ENCODE results near the gene RAB3C.
"Not testable (repeated sequence)": the region's sequence is repeated elsewhere in the genome, so short reads cannot be mapped to it uniquely, and the experiment has no call there.

The RAB3C gene

DNA sequence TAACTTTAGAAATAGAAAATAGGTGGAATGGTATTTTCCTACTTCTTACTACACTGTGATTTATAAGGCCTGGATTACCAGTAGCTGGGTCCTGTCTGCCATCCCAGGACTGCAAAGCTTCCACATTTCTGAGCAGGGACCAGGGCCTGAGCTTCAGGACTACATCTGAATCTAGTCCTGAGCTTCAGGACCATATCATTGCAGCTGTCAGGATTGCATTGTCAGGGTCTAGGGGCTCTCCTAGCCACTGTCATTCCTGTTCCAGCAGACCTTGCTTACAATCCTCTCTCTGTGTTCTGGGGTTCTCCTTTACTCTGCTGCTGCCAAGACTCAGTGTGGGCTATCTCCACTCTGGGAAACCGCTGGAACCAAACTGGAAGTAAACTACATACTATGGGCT lies 16.3 kb downstream of the RAB3C start:
- DNase-seq (ENCODE audit: extremely low spot score, insufficient read length, low read depth) (no peak), FAIRE-seq (no peak)

DNA sequence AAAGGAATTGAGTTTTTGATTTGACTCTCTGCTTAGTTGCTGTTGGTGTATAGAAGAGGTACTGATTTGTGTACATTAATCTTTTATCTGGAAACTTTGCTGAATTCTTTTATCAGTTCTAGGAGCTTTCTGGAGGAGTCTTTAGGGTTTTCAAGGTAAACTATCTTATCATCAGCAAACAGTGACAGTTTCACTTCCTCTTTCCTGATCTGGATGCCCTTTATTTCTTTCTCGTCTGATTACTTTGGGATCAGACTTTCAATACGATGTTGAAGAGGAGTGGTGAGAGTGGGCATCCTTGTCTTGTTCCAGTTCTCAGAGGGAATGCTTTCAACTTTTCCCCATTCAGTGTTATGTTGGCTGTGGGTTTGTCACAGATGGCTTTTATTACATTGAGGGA lies 17.7 kb downstream of the RAB3C start:
- not testable (repeated sequence) for DNase-seq (ENCODE audit: extremely low spot score, insufficient read length, low read depth); FAIRE-seq

DNA sequence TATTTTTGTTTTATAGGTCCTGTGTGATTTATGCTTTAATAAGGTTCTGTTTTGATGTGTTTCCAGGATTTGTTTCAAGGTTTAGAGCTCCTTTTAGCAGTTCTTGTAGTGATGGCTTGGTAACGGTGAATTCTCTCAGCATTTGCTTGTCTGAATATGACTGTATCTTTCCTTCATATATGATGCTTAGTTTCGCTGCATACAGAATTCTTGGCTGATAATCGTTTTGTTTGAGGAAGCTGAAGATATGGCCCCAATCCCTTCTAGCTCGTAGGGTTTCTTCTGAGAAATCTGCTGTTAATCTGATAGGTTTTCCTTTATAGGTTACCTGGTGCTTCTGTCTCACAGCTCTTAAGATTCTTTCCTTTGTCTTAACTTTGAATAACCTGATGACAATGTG lies 20.0 kb downstream of the RAB3C start:
- FAIRE-seq; DNase-seq (ENCODE audit: extremely low spot score, insufficient read length, low read depth): not testable (repeated sequence)

DNA sequence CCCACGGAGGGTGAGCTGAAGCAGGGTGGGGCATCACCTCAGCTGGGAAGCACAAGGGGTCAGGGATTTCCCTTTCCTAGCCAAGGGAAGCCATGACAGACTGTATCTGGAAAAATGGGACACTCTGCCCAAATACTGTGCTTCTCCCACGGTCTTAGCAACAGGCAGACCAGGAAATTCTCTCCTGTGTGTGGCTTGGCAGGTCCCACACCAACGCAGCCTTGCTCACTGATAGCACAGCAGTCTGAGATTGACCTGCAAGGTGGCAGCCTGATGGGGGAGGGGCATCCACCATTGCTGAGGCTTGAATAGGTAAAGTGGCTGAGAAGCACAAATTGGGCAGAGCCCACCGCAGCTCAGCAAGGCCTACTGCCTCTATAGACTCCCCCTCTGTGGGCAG lies 23.2 kb downstream of the RAB3C start:
- DNase-seq (ENCODE audit: extremely low spot score, insufficient read length, low read depth) (no peak), FAIRE-seq (no peak)

DNA sequence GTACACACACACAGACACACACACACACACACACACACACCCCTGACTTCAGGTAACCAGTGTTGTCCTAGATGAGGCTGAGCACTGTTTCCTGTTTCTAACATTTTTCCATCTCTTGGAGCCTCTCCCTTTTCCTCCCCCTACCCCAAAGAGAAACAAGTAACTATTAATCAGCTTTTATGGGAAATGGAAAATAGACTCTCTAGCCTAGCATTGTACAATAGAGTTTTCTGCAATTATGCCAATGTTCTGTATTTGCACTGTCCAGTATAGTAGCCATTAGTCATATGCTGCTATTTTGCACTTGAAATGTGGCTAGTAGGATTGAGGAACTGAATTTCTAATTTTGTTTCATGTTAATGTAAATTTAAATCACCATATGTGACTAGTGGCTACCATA lies 33.1 kb downstream of the RAB3C start:
- DNase-seq (ENCODE audit: extremely low spot score, insufficient read length, low read depth): no peak
- no peak for FAIRE-seq

DNA sequence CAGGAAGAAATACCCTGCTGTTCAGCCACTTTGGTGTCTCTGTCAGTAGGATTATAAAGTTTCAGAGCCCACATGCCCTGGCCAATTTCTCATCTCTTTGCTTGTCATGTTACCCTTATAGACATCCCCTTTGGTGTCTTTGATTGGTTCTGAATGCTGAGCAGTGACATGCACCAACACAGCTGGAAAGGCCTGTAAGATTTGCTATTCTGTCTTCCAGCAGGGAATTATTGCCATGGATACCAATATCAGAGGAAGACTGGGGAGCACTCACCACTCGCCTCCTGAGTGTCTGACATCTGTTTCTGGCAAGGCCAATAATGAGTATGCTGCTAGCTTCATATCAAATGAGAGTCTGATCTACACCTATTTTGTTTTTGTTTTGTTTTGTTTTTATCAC lies 34.4 kb downstream of the RAB3C start:
- no peak for FAIRE-seq
- no peak for DNase-seq (ENCODE audit: extremely low spot score, insufficient read length, low read depth)

DNA sequence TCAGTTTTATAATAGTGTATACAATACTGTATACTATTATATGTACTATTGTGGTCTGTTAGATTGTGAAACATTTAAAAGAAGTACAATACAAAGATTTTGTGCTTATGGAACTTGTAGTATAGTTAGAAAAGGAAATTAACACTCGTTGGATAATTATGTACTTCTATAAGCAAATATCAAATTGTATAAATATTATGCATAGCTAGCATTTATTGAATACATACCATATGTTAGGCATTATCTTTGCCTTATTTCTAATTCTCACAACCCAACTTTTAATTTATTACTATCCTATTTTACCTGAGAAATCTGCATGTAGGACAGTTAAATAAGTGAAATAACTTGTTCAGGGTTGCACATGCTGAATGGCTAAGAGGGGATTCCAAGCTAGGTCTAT lies 37.5 kb downstream of the RAB3C start:
- DNase-seq (ENCODE audit: extremely low spot score, insufficient read length, low read depth) (no peak), FAIRE-seq (no peak)

DNA sequence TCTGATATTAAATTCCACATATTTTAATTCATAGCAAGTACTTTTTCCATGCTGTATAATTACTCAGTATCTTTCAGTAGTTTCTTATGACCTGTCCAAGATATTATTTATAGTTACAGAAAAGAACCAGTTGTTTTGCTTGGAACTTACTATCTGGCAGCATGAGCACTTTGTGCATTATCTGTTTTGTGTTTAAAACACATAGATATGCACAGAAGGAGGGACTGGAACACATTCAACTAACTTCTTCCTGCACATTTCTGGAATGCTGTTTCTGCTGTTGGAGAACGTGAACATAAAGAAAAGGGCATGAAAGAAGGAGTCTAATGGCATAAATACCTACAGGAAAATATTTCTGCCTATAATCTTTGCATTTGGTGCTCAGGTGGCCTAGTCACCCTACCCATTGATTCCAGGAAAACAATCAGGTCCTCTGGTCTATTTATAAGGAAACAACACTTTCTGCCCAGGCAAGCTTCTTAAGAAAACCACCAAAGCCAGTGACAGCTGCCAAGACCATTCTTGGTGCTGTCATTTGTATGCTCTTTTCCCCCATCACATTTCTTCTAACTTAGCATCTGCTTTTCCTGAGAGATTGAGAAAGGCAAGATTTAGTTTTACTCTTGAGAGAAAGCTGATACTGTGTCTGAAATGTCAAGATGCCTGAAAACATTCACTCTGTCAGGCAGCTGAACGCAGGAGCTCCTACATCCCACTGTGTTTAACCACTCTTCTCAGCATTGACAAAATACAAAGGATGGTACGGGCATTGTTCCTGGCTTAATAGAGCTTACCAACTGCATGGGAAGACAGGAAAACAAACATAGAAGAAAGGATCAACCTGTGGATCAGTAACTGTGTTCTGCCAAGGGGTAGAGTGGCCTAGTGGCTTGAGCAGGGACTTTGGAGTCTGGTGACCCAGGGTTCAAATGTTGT lies 40.3 kb downstream of the RAB3C start:
- FAIRE-seq (no peak), DNase-seq (ENCODE audit: extremely low spot score, insufficient read length, low read depth) (no peak)

DNA sequence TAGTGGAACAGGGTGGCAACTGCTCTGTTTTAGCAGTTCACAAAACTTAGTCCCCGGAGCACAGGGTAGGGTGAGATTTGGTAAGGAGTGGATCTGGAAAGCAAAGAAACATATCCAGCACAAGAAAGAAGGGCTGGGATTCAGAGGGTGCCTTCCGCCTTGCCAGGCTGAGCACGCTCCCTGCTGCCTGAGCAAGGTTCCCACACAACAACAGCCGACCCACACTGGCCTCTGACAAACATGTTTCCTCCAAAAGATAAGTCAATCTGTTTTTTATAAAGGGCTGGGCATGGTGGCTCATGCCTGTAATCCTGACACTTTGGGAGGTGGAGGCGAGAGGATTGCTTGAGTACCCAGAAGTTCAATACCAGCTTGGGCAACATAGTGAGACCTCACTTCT lies 45.8 kb downstream of the RAB3C start:
- FAIRE-seq (no peak), DNase-seq (ENCODE audit: extremely low spot score, insufficient read length, low read depth) (no peak)

DNA sequence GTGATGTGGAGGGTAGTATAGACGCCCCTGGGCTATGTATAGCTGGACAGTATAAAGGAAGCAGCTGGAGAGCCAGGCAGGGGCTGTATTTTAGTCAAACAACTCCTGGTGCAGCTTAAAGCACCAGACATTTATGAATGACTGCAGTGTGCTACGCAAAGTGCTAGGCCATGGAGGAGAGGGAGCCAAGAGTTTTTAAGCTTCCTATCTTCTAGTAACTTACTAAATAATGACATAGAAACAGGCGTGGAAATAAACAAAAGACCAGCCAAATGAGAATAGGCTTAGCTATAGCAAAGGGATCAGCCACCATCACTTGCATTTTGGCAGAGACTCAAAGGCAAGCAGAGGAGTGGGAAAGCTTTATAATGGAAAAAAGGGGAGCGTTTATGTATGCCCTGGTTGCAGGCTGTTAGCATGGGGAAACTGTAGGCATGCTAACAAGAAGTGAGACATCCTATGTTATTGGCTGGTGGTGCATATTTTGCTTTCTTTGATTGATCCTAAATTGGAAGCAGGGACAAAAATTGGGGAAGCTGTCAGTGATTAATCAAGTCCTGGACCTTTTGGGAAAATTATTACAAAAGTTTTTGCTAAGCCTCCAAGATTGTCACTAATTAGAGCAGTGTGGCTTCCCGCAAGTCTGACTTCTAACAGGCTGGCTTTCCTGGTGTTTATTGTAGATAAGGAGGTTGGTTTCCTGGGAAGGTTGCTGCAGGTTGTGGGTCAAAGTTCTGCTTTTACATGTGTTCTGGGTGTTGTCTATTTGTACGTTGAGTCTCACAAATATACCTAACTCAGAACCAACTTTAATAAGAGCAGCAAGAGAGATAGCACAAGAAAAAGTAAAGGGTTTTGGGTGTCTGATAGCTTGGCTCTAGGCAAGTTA lies 46.6 kb downstream of the RAB3C start:
- DNase-seq (ENCODE audit: extremely low spot score, insufficient read length, low read depth) (no peak), FAIRE-seq (no peak)

DNA sequence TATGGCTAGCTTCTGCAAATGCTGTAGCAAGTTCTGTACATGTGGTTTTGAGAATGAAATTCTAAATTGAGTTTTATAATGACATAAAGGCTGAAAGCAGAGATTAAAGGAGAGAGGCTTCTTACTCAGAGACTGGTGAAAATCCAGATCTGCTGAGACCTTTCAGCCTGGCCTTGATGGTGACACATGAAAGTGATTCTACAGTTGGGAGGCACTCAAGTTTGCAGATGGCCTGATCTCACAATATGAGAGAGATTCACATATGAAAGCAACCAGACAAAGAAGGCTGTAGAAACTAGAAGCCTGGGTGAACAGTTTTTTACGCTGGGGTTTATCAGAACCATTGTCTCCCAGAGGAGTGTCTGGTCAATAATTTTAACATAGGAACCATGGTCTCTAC lies 49.0 kb downstream of the RAB3C start:
- FAIRE-seq (no peak), DNase-seq (ENCODE audit: extremely low spot score, insufficient read length, low read depth) (no peak)

DNA sequence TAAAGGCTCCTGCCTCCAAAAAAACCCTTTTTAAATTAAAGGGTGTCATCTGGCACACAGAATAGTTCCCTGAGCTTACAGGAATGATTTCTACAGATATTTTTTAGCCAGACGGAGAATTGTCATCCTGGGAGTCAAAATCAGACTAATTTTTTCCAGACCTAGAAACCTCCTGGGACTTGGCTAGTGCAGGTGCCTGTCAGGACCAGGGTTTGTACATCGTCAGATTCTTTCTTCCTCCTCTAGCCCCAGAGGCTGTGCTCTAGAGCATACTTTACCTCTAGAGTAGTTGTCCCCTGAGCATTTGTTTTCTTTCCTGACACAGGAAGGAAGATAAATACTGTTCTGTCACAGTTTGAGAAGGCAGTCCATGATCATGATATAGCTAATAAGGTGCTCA lies 52.5 kb downstream of the RAB3C start:
- DNase-seq (ENCODE audit: extremely low spot score, insufficient read length, low read depth) (no peak), FAIRE-seq (no peak)

DNA sequence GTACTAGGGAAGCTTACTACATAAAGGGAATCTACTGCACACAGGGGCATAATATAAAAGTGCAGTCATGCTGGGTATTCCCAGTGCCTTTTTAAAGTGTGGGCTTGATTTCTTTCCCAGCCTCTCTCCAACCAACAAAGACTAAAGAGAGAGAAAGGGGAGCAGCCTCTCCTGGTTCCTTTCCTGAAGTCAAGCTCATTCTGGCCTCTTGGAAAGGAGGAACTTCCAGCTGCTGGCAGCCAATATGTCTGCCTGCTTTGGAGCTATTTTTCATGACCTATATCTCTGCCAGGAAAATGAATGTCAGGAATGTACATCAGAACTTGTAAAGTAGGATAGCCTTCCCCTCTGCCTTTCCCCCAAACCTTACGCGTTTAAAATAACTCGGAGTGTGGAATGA lies 57.1 kb downstream of the RAB3C start:
- FAIRE-seq (no peak), DNase-seq (ENCODE audit: extremely low spot score, insufficient read length, low read depth) (no peak)

DNA sequence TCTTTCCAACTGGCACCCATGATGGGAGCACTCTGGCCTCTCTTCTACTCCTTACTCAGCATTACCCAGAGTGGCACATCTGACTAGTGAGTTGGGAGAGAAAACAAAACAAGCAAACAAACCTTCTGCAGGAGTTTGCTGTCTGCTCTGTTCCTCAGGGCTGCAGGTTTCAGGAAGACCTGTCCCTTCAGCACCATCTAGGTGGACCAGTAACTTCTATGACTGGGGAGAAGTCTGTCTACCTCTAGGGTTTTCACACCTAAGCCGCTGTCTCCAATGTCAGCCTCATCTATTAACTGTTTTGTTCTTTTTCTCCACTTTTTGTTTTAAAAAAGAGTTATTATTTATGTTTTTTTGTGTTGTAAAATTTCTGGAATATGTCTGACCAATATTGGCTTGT lies 58.7 kb downstream of the RAB3C start:
- FAIRE-seq: no peak
- no peak for DNase-seq (ENCODE audit: extremely low spot score, insufficient read length, low read depth)

DNA sequence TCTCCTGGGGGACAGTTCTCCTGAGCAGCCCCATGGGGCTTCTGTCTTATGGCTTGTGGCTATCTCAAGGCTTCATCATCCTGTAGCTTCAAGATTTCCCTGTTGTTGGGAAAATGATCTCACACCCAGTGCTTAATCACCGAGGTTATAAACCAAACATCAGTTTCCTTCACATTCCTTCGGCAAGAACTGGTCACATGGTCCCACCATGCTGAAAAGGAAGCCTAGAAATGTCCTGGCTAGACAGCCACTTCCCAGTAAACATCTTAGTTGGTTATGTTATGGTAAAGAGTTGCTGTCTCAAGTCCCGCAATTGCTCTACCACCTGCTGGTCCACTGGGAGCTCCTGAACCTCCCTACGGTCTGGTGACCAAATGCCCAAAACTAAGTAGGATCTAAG lies 66.0 kb downstream of the RAB3C start:
- FAIRE-seq: no peak

DNA sequence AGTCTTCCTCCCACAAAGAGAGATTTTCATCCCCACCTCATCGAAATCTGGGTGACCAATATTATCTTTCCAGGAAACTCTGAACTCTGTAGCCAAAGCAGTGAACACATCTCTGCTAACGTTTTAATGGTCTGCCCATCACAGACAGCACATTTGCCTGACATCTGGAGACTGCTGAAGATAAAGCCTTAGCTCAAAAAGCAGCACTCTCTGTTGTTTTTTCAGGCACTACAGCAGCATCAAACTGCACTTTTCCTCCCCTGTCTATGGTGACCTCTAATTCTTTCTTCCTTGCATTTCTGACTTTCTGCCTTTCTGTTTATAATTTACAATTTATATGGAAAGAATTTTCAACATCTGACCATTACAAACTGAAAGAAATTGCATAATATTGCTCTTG lies 66.8 kb downstream of the RAB3C start:
- no peak for DNase-seq (ENCODE audit: extremely low spot score, insufficient read length, low read depth)
- no peak for FAIRE-seq

More for the DNA sequence above, 66.0 kb downstream of the RAB3C start:
- DNase-seq (ENCODE audit: extremely low spot score, insufficient read length, low read depth): no peak

DNA sequence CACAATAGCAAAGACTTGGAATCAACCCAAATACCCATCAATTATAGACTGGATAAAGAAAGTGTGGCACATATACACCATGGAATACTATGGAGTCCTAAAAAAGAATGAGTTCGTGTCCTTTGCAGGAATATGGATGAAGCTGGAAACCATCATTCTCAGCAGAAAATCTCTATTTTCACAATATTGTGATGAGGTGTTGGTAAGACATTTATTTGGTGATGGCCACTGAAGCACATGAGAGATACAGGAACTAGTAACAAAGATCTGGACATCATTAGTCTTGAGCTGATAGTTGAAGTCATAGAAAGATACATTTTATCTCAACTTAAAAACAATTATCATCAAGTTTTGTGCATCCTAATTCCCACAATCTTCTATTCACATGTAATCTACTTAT lies 70.6 kb downstream of the RAB3C start:
- no peak for DNase-seq (ENCODE audit: extremely low spot score, insufficient read length, low read depth)
- FAIRE-seq: no peak

DNA sequence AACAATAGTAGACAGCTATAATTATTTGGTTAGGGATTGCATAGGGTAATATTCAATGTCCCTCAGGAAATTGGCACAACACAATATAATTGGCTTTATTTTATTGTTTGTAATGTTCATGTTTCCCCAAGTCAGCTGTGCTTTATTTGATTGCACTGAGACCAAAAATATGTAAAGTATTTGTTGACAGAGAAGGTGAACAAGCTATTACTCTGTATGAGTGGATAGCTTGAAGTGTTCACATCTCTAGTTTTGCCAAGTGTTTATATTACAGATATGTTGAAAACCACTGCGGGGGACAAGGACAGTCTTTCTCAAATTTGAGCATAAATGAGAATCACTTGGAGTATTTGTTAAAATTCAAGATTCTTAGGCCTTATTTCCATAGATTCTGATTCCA lies 83.3 kb downstream of the RAB3C start:
- DNase-seq (ENCODE audit: extremely low spot score, insufficient read length, low read depth): no peak
- FAIRE-seq: no peak

DNA sequence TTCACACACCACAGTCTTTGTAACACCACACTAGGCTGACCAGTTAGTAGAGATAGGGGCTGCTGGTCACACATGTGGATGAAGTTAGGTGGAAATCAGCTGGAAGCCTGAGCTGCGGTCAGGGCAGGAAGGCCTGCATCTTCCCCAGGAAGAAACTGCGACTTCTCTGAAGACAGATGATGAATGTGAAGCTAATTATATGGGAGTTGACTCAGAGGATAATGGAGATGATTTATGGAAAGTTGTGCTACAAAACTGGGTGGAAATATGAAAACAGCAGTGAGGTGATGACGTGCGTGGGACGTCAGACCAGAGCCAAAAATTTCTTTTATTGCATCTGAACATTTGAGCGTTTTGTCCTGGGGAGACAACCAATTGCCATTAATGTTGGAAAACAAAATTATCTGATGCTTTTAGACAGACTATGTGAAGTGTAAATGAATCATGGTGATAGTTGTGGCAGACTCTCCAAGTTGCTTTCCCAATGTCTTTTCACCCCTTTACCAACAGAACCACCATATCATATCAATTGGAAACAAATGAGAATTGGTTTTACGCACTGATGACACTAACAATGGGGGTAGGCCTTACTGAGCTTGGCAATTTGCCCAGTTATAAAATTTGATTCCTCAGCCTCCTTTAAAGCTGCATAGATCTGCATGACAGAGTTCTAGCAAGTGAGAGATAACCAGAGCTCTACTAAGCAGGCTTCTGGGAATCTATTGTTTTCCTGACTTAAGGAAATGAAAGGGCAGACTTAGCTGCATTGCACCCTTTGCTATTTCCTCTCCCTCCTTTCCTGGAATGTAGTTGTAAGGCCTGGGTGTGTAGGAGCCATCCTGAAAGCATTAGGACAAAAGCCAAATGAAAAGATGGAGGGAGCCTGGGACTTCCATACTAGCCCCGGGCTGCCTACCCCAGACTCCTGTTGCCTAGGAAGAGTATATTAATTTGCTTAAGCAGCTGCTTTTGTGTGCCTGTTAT lies 84.0 kb downstream of the RAB3C start:
- FAIRE-seq (no peak), DNase-seq (ENCODE audit: extremely low spot score, insufficient read length, low read depth) (no peak)

DNA sequence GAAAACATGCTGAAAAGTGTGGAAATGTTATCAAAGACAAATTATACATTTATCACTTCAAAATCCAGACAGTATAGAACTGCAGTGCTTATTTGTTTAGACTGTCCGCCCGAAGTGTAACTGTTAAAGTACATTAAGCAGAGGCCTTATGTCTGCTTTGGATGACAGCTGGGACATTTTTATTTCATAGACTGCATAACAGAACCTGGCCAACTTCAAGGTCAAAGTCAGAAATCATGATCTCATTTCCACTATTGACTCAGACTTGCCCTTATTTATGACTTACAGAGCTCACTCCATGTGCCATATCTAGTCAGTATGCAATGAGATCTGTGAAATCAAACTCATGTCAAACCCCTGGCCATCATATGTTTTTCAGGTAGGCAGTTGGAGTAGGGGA lies 87.7 kb downstream of the RAB3C start:
- DNase-seq (ENCODE audit: extremely low spot score, insufficient read length, low read depth): no peak
- FAIRE-seq: no peak
